ENCODE results near the gene EXOC2. TPM values are rescaled to one million over a fixed set of nuclear protein-coding genes. Genes with fewer than 3 reads are reported as not detected.

Gene EXOC2
- total and polyA plus RNA-seq, 8 donors, result 2.5 to 10.3 (median 6.4) TPM

DNA sequence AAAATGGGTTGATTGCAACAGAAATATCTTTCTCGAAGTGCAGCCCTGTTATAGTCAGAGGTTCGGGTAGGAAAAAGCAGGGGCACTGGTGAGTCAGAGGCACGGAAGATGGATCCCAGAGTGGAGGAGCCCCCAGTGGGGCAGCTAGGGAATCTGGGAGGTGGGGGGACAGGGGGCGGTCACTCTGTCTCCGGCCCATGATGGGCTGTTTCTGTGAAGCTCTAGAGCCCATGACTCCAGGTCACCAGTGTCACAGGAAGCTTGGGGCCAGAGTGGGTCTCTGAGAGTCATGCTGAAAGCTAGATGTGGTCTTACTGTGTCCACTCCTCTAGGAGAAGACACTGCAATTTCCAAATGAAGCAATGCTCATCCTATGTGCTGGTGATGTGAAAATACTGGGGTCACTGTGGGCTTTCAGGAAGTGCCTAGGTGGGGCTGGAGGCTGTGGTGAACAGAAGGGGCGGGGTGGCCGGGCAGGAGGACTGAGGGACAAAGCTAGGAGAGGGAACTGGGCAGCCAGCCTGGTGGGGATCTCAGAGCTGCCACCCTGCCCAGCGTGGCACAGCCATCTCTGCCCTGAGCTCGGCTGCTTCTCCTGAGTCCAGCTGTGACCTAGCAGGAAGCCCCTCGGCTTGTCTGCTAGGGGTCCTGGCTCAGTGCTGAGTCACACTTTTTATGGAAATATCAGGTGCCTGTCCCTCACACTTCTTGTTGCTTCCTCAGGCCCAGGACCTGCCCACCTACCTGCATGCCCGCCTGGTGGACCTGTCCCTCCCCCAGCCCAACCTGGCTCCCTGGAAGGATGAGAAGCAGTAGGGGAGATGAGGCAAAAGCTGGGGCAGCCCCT is 247.1 kb downstream of the EXOC2 start:
- WGBS, 2 donors, result 54 to 63% methylated on average over 11 of the region's 11 CpGs
- TF ChIP-seq, protein P1, sequence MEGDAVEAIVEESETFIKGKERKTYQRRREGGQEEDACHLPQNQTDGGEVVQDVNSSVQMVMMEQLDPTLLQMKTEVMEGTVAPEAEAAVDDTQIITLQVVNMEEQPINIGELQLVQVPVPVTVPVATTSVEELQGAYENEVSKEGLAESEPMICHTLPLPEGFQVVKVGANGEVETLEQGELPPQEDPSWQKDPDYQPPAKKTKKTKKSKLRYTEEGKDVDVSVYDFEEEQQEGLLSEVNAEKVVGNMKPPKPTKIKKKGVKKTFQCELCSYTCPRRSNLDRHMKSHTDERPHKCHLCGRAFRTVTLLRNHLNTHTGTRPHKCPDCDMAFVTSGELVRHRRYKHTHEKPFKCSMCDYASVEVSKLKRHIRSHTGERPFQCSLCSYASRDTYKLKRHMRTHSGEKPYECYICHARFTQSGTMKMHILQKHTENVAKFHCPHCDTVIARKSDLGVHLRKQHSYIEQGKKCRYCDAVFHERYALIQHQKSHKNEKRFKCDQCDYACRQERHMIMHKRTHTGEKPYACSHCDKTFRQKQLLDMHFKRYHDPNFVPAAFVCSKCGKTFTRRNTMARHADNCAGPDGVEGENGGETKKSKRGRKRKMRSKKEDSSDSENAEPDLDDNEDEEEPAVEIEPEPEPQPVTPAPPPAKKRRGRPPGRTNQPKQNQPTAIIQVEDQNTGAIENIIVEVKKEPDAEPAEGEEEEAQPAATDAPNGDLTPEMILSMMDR (IDR thresholded peaks at IDR 0.05), result no peak
- H3K9me3 ChIP-seq, result no peaks in the 10 kb centered on the region
- FAIRE-seq (no peak), ATAC-seq (no peak), DNase-seq (no peak)
- no peak overlapping the region for H3K4me3 ChIP-seq
- no peaks in the 10 kb centered on the region for H3K36me3 ChIP-seq
- no peaks in the 10 kb centered on the region for H3K4me1 ChIP-seq
- no peak overlapping the region for H3K27ac ChIP-seq
- H3K27me3 ChIP-seq, result no peaks in the 10 kb centered on the region
- intact Hi-C loops (cut with DNase I), result no loop called here

DNA sequence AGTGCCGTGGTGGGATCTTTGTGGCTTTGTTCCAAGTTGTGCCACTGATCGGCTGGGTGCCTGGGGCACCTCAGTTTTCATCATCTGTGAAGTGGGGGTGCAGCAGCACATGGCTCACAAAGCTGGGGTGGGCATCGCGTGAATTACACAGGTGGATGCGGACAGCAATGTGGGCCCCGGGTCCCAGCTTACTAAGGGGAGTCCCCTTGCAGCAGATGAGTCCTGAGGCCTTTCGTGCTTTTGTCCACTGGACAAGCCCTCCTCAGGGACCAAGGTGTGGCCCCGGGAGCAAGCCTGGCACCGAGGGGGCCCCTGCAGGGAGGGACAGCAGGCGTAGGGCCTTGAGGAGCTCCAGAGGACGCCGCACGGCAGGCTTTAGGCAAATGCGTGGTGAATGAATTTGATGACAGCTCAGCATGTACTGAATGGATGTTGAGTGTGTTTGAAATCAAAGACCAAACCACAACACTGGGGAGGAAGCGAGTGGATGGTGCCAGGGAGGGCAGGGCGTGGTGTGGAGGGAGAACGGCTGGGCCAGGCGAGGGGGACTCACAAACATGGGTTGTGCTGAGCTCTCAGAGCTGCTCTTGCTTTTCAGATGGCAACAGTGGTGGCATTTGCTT is 248.2 kb downstream of the EXOC2 start:
- ATAC-seq (no peak), FAIRE-seq (no peak), DNase-seq (no peak)
- no peaks in the 10 kb centered on the region for H3K4me1 ChIP-seq
- intact Hi-C loops (cut with DNase I), result no loop called here
- no peak overlapping the region for H3K4me3 ChIP-seq
- TF ChIP-seq, protein P1 (IDR thresholded peaks at IDR 0.05), result no peak
- WGBS, 2 donors, result 72 to 77% methylated on average over 18 of the region's 18 CpGs
- H3K36me3 ChIP-seq, result no peaks in the 10 kb centered on the region
- H3K27ac ChIP-seq, result no peak overlapping the region
- no peaks in the 10 kb centered on the region for H3K27me3 ChIP-seq
- H3K9me3 ChIP-seq, result no peaks in the 10 kb centered on the region

DNA sequence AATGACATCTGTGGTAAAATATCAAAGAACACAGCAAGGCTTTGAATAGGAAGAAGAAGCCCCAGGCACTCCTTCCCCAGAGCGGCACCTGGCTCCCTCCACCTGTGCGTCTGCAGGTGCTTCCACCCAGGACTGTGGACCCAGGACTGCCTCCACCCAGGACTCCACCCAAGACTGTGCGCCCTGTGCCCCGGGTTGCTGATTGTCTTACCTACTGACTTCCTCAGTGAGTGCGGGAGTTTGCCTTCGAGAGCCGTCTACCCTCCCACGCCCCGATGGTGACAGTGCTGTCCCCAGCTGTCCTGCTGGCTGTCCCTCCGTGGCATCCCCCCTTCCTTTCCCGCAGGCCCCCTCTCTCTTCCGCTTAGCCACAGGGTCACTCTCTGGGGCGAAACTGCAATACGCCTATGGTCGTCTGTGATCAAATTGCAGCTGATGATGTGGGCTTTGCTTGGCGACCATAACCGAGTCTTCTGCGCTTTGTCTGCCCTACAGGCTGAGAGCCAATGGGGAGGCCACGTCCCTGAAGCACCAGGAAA is 249.2 kb downstream of the EXOC2 start:
- DNase-seq, result no peak
- no peak for ATAC-seq
- no peaks in the 10 kb centered on the region for H3K4me1 ChIP-seq
- 65 to 78% methylated on average over 19 of the region's 19 CpGs for WGBS, 2 donors
- TF ChIP-seq, protein P1 (IDR thresholded peaks at IDR 0.05), result no peak
- H3K27ac ChIP-seq, result no peak overlapping the region
- no peaks in the 10 kb centered on the region for H3K27me3 ChIP-seq
- FAIRE-seq, result no peak
- no peaks in the 10 kb centered on the region for H3K36me3 ChIP-seq
- no peak overlapping the region for H3K4me3 ChIP-seq
- no peaks in the 10 kb centered on the region for H3K9me3 ChIP-seq
- intact Hi-C loops (cut with DNase I), result no loop called here

DNA sequence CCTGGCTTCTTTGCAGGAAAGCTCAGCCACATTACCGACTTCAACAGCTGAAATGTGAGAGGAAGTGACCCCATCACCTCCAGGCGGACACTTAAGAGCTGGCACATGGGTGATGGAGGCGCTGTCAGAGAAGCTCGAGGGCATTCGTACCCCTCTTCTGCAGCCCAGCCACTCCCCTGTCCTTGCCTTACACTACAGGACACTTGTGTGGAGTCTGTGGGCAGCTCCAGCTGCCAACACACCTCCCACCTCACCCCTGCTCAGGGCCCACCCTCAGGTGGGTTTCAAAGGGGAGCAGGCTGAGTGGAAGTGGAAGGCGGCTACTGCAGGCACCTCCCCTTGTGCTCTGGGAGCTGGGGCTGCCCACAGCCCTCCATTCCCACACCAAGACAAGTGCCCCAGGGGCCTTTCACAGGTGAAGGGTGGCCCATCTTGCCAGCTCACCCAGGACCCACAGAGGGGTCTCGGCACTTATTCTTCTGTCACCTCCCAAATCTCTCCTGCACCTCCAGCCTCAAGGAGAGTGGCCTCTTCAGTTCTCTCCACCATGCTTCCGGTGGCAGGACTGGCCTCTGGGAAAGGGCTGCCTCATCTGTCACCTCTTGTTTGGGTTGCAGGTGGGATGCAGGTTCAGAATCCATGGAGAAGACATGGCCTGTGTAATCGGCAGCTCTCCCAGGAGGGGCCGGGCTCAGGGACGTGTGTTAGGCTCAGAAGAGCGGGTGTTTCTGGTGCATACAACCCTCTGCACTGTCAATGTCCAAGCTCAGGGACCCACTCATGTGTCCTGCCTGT is 251.6 kb downstream of the EXOC2 start:
- Histone ChIP-seq H3K27ac (no peak overlapping the region), H3K4me3 (no peak overlapping the region), H3K9me3 (no peaks in the 10 kb centered on the region), H3K36me3 (no peaks in the 10 kb centered on the region), H3K27me3 (no peaks in the 10 kb centered on the region), H3K4me1 (no peaks in the 10 kb centered on the region)
- intact Hi-C loops (cut with DNase I), result no loop called here
- TF ChIP-seq, protein P1 (IDR thresholded peaks at IDR 0.05), result no peak
- FAIRE-seq, result no peak
- no peak for DNase-seq
- ATAC-seq, result no peak
- WGBS, 2 donors, result 74 to 84% methylated on average over 12 of the region's 12 CpGs

All from pancreas (tissue), 10 donors.